COR-L47 (cell line): Measurements from ENCODE around the gene WDR26.
"Not testable (repeated sequence)": the region's sequence is repeated elsewhere in the genome, so short reads cannot be mapped to it uniquely, and the experiment has no call there.

Source experiments
- DNase-seq: peaks from one replicate; lab custom pipeline; 2025; lab: John Stamatoyannopoulos, UW

The WDR26 gene

GRCh38 chr1:224433701-224434672 lies 610 bp downstream of the WDR26 start:
- no peak for DNase-seq

GRCh38 chr1:224433041-224433691 lies 1.4 kb downstream of the WDR26 start:
- DNase-seq, result no peak

- no peak for DNase-seq
Measured at GRCh38 chr1:224432672-224433040, 1.9 kb downstream of the WDR26 start.

- DNase-seq, result no peak
Measured at GRCh38 chr1:224432146-224432545, 2.5 kb downstream of the WDR26 start.

- DNase-seq, result no peak
Measured at GRCh38 chr1:224431726-224432125, 2.9 kb downstream of the WDR26 start.

GRCh38 chr1:224430511-224431113 lies 4.0 kb downstream of the WDR26 start:
- DNase-seq, result no peak

- DNase-seq, result no peak
Measured at GRCh38 chr1:224429616-224430326, 4.8 kb downstream of the WDR26 start.

GRCh38 chr1:224428713-224429112 lies 5.9 kb downstream of the WDR26 start:
- DNase-seq, result not testable (repeated sequence)

GRCh38 chr1:224427346-224427745 lies 7.3 kb downstream of the WDR26 start:
- DNase-seq, result no peak

- not testable (repeated sequence) for DNase-seq
Measured at GRCh38 chr1:224426869-224427268, 7.7 kb downstream of the WDR26 start.

GRCh38 chr1:224425279-224425884 lies 9.2 kb downstream of the WDR26 start:
- no peak for DNase-seq

GRCh38 chr1:224420106-224420505 lies 14.5 kb downstream of the WDR26 start:
- DNase-seq, result no peak

GRCh38 chr1:224411766-224412165 lies 22.8 kb downstream of the WDR26 start:
- DNase-seq, result no peak

GRCh38 chr1:224408294-224408590 lies 26.4 kb downstream of the WDR26 start:
- DNase-seq, result no peak

GRCh38 chr1:224407571-224408293 lies 26.9 kb downstream of the WDR26 start:
- DNase-seq, result no peak

- DNase-seq, result no peak
Measured at GRCh38 chr1:224406216-224406615, 28.4 kb downstream of the WDR26 start.

GRCh38 chr1:224405604-224405970 lies 29.0 kb downstream of the WDR26 start:
- DNase-seq, result no peak

GRCh38 chr1:224404916-224405603 lies 29.5 kb downstream of the WDR26 start:
- no peak for DNase-seq

- no peak for DNase-seq
Measured at GRCh38 chr1:224402472-224403036, 32.0 kb downstream of the WDR26 start.

- no peak for DNase-seq
Measured at GRCh38 chr1:224399887-224400286, 34.7 kb downstream of the WDR26 start.
